Bone marrow (tissue), 2 donors: Measurements from ENCODE around the gene LANCL3.

Source experiments
- DNase-seq, 2 donors: peaks; one replicate each; lab custom pipeline; 2025; lab: John Stamatoyannopoulos, UW

LANCL3 gene

DNA sequence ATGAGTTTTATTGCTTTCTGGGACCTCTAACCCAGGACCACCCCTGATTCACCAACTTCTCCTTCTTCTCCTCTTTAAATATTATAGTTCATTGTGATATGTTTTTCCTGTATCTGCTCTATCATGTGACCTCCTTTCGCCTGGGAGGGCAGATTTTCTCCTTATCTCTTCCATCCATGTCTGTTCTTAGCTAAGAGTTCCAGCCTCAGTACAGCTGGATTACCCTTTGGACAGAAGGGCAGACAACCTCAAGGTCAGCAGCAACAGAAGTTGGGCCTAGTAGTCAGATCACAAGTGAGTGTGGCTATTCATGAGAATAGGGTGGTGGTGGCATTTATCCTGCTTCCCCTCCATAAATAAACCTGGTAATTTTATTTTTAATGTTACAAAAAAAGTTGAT is 108.4 kb downstream of the LANCL3 start:
- DNase-seq, result no peak

DNA sequence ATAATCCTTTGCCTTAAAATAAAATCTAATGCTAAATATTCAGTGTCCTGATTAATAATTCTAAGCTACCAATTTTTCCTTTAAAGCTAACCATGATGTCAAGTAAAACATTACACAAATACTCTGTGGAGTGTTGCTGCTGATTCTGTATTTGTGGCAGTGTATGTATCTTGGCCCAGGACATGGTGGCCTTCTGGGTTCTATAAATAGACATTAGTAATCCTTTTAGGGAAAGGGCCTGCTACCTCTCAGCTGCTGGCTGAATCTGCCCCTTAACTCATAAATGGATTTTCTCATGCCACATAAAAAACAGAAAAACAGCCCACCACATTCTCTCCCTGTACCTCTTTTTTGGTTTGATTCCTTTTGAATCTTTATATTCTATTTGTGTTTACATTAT is 113.0 kb downstream of the LANCL3 start:
- DNase-seq, result no peak

DNA sequence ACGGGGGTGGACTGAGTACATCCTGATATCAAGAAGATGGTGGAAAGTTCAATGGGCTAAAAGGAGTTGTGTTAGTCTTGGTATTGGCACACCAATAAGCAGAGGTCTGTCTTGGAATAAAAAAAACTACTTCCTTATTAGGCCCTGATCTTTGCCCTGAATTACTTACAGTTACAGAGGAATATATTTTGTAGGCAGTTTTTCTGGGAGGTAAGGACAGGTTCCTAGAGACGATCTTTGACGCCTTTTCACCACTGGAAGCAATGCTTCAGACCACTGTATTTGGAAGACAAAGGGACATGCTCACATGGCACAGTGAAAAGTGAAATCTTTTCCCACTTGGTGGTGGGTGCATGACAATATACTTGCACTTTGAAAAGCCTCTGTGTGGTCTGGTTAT is 113.5 kb downstream of the LANCL3 start:
- DNase-seq, result no peak

DNA sequence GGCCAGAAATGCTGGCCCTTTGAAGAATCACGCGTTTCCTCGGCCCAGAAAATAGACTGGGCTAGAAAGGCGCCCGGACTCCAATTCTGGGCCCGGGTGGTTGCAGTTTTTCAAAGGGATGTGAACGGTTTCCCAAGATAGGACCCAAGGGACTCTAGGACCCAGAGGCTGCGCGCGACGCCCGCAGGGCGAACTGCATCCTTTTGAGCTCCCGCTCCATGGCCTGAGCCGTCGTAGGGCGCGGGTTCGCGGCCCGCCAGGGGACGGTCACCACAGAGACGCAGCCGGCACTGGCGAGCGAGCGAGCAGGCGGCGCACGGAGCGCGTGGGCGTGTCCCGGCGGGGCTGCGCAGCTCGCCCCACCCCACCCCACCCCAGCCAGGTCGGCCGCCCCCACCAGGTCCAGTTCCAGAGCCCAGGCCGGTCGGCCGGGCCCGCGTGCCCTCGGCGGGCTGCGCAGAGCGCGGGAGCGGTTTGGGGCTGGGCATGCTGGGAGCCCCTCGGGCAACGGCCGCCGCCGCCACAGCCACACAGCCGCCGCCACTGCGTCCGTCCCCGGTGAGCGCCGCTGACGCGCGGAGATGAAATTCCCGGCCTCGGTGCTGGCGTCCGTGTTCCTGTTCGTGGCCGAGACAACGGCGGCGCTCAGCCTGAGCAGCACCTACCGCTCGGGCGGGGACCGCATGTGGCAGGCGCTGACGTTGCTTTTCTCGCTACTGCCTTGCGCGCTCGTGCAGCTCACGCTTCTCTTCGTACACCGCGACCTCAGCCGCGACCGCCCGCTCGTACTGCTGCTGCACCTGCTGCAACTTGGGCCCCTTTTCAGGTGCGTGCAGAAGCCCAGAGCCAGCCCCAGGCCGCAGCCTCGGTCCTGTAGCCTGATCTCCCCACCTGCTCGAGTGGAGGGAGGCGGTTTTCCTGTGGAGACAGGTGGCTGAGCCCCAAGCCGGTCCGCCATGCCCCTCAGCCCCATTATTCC is 114.2 kb downstream of the LANCL3 start, which contains the start of gene XK:
Gene XK (plus strand): TSS at position 411 of the 979 bp plus-strand sequence. CDS start 171 bp downstream, at position 582.
- DNase-seq, result peak in 1 of 2 donors; percentile 8

DNA sequence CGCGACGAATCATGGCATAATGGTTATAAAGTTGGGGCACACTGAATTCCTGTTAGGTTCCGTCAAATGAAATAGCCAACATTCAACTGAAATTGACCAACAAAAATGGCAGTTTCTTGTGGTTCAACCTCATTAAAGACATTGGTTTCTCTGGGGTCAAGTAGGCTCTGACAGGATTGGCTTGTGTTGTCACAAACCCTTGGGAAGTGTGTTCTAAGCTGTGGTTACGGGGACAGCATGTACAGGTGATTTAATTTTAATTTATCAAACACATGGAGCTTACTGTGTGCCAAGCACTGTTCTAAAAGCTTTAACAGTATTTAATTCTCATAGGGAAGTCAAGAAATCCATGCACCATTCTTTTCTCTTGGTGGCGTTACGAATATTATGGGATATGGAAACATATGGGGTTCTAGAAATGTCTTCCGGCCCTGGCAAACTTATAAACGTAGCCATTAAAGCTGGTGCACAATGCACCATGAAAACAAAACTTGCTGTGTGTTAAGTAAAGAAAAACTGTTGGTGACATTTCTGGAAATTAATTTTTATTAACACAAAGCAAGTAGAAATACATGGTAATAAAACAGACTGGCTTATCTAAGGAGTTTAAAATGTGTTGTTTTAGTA is 115.0 kb downstream of the LANCL3 start:
- no peak for DNase-seq

DNA sequence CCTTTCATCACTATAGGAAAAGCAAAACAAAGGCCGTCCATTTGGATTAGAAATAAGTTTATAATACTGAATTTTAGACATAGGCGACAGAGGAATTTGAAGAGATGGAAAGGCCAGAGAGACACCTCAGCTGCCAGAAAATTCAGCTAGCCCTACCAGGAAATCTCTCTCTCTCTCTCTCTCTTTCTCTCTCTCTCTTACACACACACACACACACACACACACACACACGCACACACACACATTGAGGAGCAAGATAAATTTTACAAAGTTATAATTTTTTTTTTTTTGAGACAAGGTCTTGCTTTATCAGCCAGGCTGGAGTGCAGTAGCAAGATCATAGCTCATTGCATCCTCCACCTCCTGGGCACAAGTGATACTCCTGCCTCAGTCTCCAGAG is 115.5 kb downstream of the LANCL3 start:
- no peak for DNase-seq

DNA sequence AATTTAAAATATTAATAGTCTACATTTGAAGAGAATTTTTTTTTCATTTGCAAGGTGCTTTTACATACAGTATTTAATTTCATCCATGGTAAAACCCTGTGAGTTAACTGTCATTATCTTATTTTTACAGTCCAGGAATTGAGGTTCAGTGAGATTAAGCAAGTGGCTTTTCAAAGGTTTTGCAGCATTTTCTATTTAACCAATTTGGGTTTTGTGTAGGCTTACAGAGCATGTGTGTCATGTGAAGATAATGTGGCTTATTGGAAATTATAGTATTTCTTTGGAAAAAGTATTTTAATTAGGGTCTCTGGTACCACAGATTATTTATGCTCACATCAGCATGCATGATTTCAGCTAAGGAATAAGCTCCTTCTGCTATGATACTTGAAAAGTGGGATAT is 118.7 kb downstream of the LANCL3 start:
- no peak for DNase-seq

DNA sequence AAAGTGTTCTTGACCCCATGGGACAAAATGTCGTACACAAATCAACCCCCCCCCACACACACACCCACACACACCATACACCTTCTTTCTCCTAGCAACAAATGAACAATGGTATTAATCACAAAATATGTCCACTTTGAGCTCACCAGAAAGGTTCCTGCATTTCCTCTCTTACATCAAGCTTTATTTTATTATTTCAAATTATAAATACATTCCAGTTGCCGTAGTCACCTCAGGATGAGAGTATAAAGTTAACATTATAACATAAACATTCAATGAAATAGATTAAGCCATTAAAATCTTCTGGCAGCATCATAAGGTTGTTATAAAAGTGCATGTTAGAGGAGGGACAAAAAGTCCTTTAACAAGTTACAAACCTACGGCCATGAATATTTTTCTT is 121.5 kb downstream of the LANCL3 start:
- no peak for DNase-seq

DNA sequence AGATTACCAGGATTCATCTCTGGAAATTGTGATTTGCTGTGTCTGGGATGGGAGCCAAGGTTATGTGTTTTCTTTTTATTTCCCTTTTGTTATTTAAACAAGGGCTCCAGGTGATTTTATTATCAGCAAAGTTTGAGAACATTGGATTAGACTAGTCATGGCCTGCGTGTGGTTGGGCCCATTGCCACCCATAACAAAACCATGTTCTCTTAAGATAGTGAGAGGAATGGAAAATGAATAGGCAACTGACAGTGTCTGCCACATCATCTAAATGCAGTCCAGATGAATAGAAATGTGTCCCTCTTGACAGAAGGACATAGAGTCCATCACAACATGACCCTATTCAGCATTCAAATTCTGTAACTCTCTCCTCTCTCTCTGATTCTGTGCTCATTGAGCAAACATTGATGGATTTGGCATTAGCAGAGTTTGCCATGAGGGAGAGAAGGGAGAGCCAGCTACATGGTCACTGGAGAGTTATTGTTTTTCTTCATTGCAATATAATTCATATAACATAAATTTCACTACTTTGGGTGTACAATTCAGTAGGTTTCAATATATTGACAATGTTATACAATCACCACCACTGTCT is 125.8 kb downstream of the LANCL3 start:
- no peak for DNase-seq

DNA sequence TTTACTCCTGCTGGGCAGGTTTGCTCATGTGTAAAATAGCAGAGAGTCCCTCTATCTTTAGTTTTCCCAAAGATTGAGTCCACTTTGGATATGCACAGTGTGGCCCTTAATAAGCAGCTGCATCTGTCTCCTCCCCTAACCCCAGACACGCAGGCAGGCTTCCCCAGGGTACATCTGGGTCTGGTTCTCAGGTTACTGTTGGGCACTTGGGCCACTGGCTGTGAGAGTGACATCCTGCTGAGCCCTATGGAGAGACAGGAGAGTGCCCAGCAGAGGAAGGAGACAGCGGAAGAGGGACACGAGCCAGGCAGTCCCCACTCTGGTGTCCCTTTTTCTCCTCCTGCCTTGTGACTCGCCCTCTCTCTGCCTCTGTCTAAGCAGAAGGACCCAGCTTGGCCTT is 130.1 kb downstream of the LANCL3 start:
- no peak for DNase-seq

DNA sequence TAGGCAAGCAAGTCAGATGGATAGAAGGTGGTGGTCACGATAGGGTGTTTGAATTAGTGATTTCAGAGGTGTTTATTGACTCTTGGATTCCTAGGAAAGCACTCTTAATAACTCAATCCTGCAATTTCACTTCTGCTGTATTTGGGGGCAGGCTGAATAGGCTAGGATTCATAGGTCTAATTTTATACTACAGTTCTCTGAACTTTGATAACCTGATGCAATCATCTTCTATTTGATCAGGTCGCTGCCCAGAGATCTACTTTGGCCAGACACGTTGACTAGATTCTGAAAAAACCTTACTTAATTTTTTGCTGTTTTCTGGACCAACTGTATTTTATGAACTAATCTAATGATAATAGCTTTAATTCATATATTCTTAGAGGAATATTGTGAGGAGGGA is 140.5 kb downstream of the LANCL3 start:
- no peak for DNase-seq

DNA sequence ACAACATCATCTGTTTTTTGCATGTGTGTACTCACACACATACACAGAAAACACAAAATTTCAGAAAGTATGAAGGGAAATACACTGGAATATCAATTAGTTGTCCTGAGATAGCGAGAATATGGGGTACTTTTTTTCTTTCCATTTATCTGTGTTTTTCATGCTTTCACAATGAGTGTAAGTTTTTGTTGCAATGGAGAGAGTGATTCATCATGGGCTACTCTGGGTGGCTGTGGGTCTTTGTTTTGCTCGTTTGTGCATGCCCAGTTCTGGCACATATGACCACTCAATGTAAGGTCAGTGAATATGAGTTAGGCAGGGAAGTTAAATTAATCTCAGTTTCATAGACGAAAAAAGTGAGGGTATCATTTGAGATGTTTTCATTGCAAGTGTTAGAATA is 141.0 kb downstream of the LANCL3 start:
- no peak for DNase-seq

DNA sequence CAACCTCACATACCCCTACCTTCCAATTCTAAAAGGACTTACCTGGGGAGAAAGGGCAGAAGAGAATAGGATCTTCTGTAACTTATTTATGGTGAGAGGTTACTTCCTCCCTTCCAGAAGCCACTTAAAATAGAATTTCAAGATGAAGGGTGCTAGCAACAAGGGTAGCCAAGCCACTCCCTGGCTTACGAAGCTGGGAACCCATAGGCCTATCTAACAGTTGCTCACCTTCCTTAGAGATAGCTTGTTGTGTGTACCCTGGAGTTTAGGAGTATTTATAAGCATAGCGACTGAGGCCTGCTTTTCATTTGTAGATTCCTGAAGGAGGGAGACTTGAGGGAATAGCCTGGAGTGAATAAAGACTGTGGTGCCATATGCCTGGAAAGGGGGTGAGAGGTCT is 143.0 kb downstream of the LANCL3 start:
- DNase-seq, result no peak

DNA sequence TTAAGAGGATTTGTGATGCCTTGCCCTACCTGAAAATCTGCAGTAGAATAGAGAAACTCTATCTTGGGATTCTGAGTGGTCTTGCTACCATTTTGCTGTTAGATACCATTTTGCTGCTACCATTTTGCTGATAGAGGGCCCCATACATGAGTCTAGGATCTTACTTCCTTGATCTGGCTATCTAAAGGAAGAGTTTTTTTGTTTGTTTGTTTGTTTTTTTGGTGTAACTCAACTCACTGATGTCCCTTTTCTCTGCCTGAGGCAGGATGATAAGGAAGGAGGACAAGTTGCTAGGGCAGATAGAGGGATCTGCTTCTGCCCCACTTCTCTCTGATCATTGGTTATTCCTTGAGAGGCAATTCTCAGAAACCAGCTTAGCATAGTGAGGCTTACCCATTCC is 145.1 kb downstream of the LANCL3 start:
- no peak for DNase-seq

DNA sequence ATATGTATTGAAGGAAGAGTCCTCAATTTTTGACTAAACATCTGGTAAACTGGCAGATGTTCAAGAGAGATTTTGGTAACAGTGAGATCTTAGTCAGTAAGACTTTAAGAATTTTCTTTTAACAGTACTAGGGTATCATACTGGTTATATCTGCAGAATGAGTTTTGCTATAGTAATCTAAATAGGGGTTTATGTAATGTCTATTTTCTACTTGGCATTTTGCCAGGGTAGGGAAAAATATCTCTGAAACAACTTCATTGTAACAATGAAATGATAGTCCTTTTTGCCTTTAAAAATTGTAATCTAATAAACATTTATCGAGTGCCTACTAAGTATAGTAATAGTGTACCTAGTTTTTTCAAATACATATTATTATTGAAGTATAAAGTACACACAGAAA is 146.2 kb downstream of the LANCL3 start:
- DNase-seq, result no peak

DNA sequence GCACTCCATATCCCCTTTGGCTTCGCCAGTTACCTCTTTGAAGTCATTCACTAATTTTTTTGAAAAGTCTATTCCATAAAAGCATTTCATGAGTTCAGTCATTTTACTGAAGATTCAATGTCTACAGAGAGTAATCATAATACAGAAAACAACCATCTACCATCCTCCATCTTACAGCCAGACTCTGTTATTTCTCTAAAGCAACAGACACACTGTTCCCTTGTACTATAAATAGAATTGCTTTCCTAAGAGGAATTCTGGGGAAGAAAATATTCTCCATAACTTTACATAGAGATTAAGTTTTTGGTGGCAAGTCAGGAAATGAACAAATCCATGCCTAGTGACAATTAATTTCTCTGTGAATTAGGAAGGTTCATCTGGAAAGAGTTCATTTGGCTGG is 151.1 kb downstream of the LANCL3 start:
- no peak for DNase-seq

DNA sequence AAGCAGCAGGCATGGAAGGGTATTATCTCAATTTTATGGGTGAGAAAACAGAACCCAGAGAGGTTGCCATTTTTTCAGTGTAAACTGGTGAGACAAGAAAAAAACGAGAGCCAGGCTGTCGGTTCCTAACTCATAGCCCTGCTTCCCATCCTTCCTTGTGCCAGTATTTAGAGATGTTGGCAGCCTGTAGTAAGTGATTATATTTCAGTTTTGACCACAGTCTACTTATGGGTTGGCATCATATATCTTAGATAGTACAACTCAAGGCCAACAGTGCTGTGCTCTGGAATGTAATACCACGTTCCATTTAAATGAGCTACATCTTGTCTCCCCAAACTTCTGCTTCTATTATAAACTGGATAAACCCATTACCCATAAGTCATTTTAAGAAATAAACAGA is 154.9 kb downstream of the LANCL3 start:
- DNase-seq, result no peak
